Activated CD8-positive, alpha-beta memory T cell treated with anti-CD3 and anti-CD28 coated beads for 1 hour (primary cell): ENCODE results near the gene TBC1D30.

Experiments used
- DNase-seq, 2 donors: peaks; one replicate each; pipeline ENCODE4 v3.0.0-alpha.2; 2020; ENCODE audit warnings: low read depth in 1 of 2; ENCODE audit errors: extremely low read depth in 1 of 2

The TBC1D30 gene

GRCh38 chr12:64907097-64907496, 82.7 kb downstream of the TBC1D30 start:
- DNase-seq, result no peak

- no peak for DNase-seq
Measured at GRCh38 chr12:64909124-64909523, 84.7 kb downstream of the TBC1D30 start.

- no peak for DNase-seq
Measured at GRCh38 chr12:64911081-64911480, 86.6 kb downstream of the TBC1D30 start.

DNA sequence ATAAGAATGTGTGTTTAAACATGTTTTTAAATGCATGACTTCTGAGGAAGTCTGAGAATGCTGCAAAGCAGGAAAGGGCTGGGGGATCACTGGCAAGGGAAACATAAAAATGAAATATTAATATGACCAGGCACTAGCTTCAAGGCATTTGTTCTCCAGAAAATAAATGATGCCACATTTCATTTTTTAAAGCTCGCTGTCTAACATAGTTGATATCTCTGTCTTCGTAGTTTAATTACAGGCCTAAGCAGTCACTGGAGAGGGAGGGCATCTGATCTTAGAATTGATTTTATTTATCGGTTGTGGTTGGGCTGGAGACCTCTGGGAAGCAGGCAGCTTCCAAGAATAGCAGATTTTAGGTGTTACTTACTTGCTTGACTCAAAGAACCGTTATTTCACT, 87.5 kb downstream of the TBC1D30 start:
- no peak for DNase-seq

GRCh38 chr12:64912516-64913255, 88.2 kb downstream of the TBC1D30 start:
- DNase-seq, result no peak

DNA sequence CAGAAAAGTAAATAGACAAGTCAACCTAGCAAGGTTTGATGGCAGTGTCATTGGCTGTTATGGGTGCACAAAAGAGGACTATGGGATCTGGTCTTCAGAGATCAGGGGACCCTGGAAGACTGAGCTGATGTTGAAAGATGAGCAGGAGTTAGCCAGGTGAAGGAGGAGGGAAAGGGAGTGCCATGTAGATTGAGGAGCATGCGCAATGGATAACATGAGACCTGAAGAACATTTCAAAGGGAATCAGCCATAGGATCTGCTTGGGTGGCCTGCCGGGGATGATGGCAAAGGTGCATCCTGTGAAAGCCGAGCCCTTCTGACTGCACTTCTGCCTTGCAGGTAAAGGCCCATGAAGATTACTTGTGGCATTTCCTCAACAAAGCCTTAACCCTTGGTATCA, 90.8 kb downstream of the TBC1D30 start:
- DNase-seq, result no peak

DNA sequence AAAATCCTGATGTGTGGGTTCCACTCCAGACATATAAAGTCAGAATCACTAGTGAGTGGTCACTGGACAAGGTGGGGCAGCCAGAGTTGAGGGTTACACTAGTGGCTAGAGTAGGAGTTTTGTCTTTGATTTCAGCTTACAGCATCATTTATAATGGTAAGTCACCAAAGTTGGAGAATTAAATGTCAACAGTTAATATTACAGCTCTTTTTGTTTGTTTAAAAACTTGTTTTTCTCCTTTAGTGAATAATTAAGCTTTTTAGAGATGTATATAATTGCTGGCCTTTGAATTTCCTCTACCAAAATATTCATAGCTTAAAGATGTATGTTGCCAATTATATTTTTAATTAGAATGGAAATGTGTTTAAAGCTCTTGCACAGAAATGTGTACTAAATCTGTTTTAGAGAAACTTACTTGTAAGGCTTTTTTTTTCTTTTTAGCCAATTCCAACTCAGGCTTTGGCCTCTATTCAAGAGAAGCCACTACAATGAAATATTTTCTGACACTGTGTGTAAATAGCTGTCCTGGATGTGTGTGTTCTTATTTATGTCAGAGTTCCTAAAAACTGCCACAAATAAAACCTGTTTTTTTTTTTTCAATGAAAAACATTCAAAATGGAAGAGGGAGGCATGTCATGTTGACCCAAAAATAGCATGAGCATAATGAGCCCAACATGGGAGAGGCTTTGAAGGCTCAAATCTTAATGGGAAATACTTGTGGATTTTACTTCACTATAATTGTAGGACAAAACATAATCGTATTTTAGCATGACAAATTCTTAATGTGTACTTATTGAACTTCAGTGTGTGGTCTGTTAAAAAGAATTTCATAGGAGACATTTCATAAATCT, 92.2 kb downstream of the TBC1D30 start:
- no peak for DNase-seq

GRCh38 chr12:64918344-64918743, 93.9 kb downstream of the TBC1D30 start:
- no peak for DNase-seq

DNA sequence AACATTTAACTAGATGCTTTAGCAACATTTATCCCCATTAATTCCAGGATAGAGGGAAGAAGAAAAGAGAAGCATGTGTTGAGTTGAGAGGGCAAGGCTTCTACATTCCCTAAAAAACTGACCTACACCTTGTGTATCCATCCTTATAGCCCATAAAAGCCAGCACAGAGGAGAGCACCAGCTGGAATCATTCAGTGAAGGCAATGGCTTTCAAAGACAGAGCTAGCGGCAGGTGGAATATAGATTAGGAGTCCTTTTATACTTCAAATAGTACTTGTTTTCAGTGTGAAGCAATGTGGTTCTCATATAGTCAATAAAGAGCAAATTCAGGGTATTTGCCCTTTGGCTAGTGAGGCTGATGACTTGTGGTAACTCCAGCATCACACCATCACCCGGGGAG, 94.4 kb downstream of the TBC1D30 start:
- DNase-seq, result no peak

DNA sequence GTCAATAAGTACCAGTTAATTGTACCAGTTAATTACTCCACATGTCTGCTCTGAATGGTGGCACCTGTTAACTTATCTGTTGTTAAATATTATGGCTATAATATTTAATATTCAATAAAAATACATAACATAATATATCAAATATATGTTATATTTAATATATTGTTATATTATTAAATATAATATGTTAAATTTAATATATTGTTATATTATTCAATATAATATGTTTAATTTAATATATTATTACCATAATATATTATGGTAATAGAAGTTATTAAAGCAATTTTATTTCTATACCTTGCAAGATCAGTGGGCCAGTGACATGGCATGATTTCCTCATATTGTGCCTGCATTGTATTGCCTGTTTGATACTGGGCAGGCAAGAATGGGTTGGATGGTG, 98.4 kb downstream of the TBC1D30 start:
- no peak for DNase-seq

DNA sequence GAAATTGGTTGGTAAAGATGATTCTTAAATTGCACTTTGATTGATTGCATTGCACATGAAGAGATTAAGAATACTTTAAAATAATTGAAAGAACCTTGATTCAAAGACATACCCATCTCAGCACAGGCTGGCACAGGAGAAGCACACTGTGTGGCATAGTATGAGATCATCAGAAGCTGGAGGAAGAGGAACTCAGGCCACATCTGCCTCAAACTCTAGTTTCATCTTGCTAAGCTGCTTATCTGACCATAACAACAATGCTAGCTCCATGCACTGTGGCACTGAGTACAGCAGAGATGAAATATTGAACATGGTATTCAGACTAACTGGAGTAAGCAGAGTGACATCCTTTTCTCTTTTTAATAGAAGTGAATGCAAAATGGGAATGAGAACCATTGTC, 99.1 kb downstream of the TBC1D30 start:
- DNase-seq, result no peak
